Esophagus mucosa (tissue), 1 donor: ENCODE data around the gene AMER1. TPM values are rescaled to one million over a fixed set of nuclear protein-coding genes. Genes with fewer than 3 reads are reported as not detected.
"Not testable (repeated sequence)": the region's sequence is repeated elsewhere in the genome, so short reads cannot be mapped to it uniquely, and the experiment has no call there.

Source experiments
- ATAC-seq: fragments of 200-7000 bp; cut with Tn5 transposase; one replicate; pipeline ENCODE4 v1.9.1; 2020
- total RNA-seq: library from RNA; stranded (reverse); gene quantifications from one replicate; pipeline ENCODE4 v1.2.4, GENCODE V29; 2023
- donor health status: DM: yes; HTN: yes; CAD: no.

Gene AMER1
- total RNA-seq, result 3.6 TPM

- ATAC-seq, result peak; percentile 65
Observed at GRCh38 chrX:64205441-64205734, at the start of gene AMER1. Gene AMER1 (minus strand): TSS chrX:64205708. CDS start chrX:64193286, 12,422 bp downstream.

GRCh38 chrX:64230123-64230970 lies 24.8 kb upstream of the AMER1 start, which contains the start of gene ASB12:
Gene ASB12 (minus strand): TSS chrX:64230607. CDS start chrX:64225650, 4,957 bp downstream.
- ATAC-seq, result no peak

GRCh38 chrX:64229154-64229553 lies 23.6 kb upstream of the AMER1 start:
- ATAC-seq, result no peak

GRCh38 chrX:64218023-64218422 lies 12.5 kb upstream of the AMER1 start:
- no peak for ATAC-seq

GRCh38 chrX:64213989-64214388 lies 8.5 kb upstream of the AMER1 start:
- not testable (repeated sequence) for ATAC-seq

- peak; percentile 72 for ATAC-seq
Observed at GRCh38 chrX:64206556-64207162, 1.2 kb upstream of the AMER1 start.

GRCh38 chrX:64205735-64206501 lies 410 bp upstream of the AMER1 start:
- ATAC-seq, result peak; percentile 95

GRCh38 chrX:64204701-64205440 lies 637 bp downstream of the AMER1 start:
- peak; percentile 1 for ATAC-seq

- ATAC-seq, result no peak
Observed at GRCh38 chrX:64204252-64204651, 1.3 kb downstream of the AMER1 start.

- ATAC-seq, result no peak
Observed at GRCh38 chrX:64202808-64203325, 2.6 kb downstream of the AMER1 start.

GRCh38 chrX:64198036-64198435 lies 7.5 kb downstream of the AMER1 start:
- ATAC-seq, result no peak

GRCh38 chrX:64196606-64197005 lies 8.9 kb downstream of the AMER1 start:
- no peak for ATAC-seq

GRCh38 chrX:64195862-64196261 lies 9.6 kb downstream of the AMER1 start:
- ATAC-seq, result no peak

GRCh38 chrX:64192673-64193072 lies 12.8 kb downstream of the AMER1 start:
- no peak for ATAC-seq

GRCh38 chrX:64192040-64192439 lies 13.5 kb downstream of the AMER1 start:
- ATAC-seq, result no peak

- ATAC-seq, result no peak
Observed at GRCh38 chrX:64191281-64192010, 14.1 kb downstream of the AMER1 start.

- no peak for ATAC-seq
Observed at GRCh38 chrX:64190136-64190740, 15.3 kb downstream of the AMER1 start.

GRCh38 chrX:64188901-64189300 lies 16.6 kb downstream of the AMER1 start:
- no peak for ATAC-seq

- no peak for ATAC-seq
Observed at GRCh38 chrX:64187762-64188150, 17.8 kb downstream of the AMER1 start.

GRCh38 chrX:64186974-64187761 lies 18.3 kb downstream of the AMER1 start:
- no peak for ATAC-seq
